K562 (cell line): ENCODE data around the gene TCF4. TPM values are rescaled to one million over a fixed set of nuclear protein-coding genes. Genes with fewer than 3 reads are reported as not detected.

Experiments used
- ATAC-seq: fragments of 200-7000 bp; cut with Tn5 transposase; 3 replicates; pipeline ENCODE4 v1.9.1; 2020; ENCODE audit warnings: moderate library complexity
- BruUV-seq: library from RNA; stranded (reverse); fragments of 400-500 nt; replicated peaks from 2 replicates; lab custom pipeline; 2021; lab: Mats Ljungman, UMichigan
- CTCF ChIA-PET: fragments of 300-600 bp; formaldehyde crosslinking; extraction: SDS; loops from one replicate; lab custom pipeline; 2021; ENCODE audit warnings: low intra/inter-chr PET ratio; lab: Yijun Ruan, JAX
- POLR2A ChIA-PET: fragments of 300-600, 350-650 bp; sonication (Branson Sonifier 250); formaldehyde crosslinking; extraction: SDS; loops from one replicate; lab custom pipeline; 2021; ENCODE audit warnings: antibody characterized with exemption, inconsistent platforms; lab: Yijun Ruan, JAX
- DNase-seq, 4 experiments: peaks; one replicate each; pipeline versions ENCODE4 v3.0.0 to v3.0.0-alpha.2; 2011 to 2018; ENCODE audit warnings: low spot score in 3 of 4, mixed read lengths in 3 of 4; ENCODE audit errors: extremely low read depth in 1 of 4
- FAIRE-seq: peaks from 2 replicates; lab custom pipeline; 2011; peaks lifted over from hg19 to GRCh38; lab: Jason Lieb, UNC
- H2AFZ ChIP-seq: 2 replicates; pipeline ENCODE4 v1.6.0; 2011; ENCODE audit warnings: low read depth, low read length, control low read depth, inconsistent platforms
- H3K27ac ChIP-seq: fragments of 200-600 bp; 3 replicates; pipeline ENCODE4 v1.8.0; 2011; ENCODE audit warnings: low read depth, mild to moderate bottlenecking, control low read depth, inconsistent platforms, low read length, moderate library complexity, mixed read lengths; ENCODE audit errors: extremely low read depth
- H3K27me3 ChIP-seq, 2 experiments: fragments of 300-600 bp in 1 of 2; 2 replicates in 1 of 2; 3 replicates in 1 of 2; pipeline versions ENCODE4 v1.6.0 to v1.8.0; 2011; ENCODE audit warnings: inconsistent platforms in 2 of 2, low read length in 2 of 2, mild to moderate bottlenecking in 1 of 2, mixed read lengths in 1 of 2, moderate library complexity in 1 of 2; ENCODE audit not compliant: control insufficient read depth in 2 of 2, insufficient read depth in 2 of 2
- H3K36me3 ChIP-seq: fragments of 300-600 bp; 3 replicates; pipeline ENCODE4 v1.8.0; 2011; ENCODE audit warnings: mild to moderate bottlenecking, low read length, inconsistent platforms; ENCODE audit not compliant: control insufficient read depth, insufficient read depth
- H3K4me1 ChIP-seq, 2 experiments: fragments of 200-600 bp in 1 of 2; replicated peaks in 1 of 2; 2 replicates in 1 of 2; 3 replicates in 1 of 2; pipeline versions ENCODE4 v1.5.1 to v1.8.0; 2011; ENCODE audit warnings: inconsistent platforms in 2 of 2, low read length in 2 of 2, mild to moderate bottlenecking in 1 of 2, mixed read lengths in 1 of 2, moderate library complexity in 1 of 2; ENCODE audit not compliant: control insufficient read depth in 2 of 2, insufficient read depth in 2 of 2
- H3K4me2 ChIP-seq: 2 replicates; pipeline ENCODE4 v1.6.1; 2011; ENCODE audit warnings: low read length, control low read depth, inconsistent platforms, mixed read lengths; ENCODE audit not compliant: insufficient read depth
- H3K4me3 ChIP-seq: fragments of 200-600 bp; sonication (generic), shearing (Covaris generic); 2 replicates; pipeline ENCODE4 v1.5.1; 2016; ENCODE audit warnings: control low read depth, inconsistent platforms
- H3K79me2 ChIP-seq: fragments of 200-600 bp; 3 replicates; pipeline ENCODE4 v1.8.0; 2011; ENCODE audit warnings: low read length, inconsistent platforms; ENCODE audit not compliant: control insufficient read depth, insufficient read depth
- H3K9ac ChIP-seq, 2 experiments: 2 replicates each; pipeline versions ENCODE4 v1.6.0 to v1.6.1; 2011; ENCODE audit warnings: low read depth in 2 of 2, low read length in 2 of 2, control low read depth in 1 of 2, inconsistent platforms in 1 of 2, mild to moderate bottlenecking in 1 of 2, mixed read lengths in 1 of 2; ENCODE audit not compliant: insufficient read depth in 1 of 2
- H3K9me1 ChIP-seq: one replicate; pipeline ENCODE4 v1.6.0; 2011; ENCODE audit warnings: inconsistent platforms, mild to moderate bottlenecking, low read length, moderate library complexity; ENCODE audit not compliant: control insufficient read depth, insufficient read depth
- H3K9me3 ChIP-seq: replicated peaks from 2 replicates; pipeline ENCODE4 v1.5.1; 2011; ENCODE audit warnings: low read depth, low read length, inconsistent platforms; ENCODE audit not compliant: control insufficient read depth, insufficient read depth
- H4K20me1 ChIP-seq: replicated peaks from 2 replicates; pipeline ENCODE4 v1.6.1; 2011; ENCODE audit warnings: low read length, inconsistent platforms, mixed read lengths; ENCODE audit not compliant: control insufficient read depth, insufficient read depth
- ARID4B ChIP-seq: sonication (generic); formaldehyde crosslinking; IDR thresholded peaks from 2 replicates; pipeline ENCODE4 v1.8.0; 2022; ENCODE audit warnings: mild to moderate bottlenecking, missing genetic modification reagents
- HDAC2 ChIP-seq: fragments of 450-650 bp; IDR thresholded peaks from 2 replicates; pipeline ENCODE4 v1.6.1; 2016; ENCODE audit warnings: mild to moderate bottlenecking
- HDAC3 ChIP-seq: fragments of 450-650 bp; IDR thresholded peaks from 2 replicates; pipeline ENCODE4 v1.6.1; 2018; ENCODE audit warnings: borderline replicate concordance, mild to moderate bottlenecking, moderate library complexity; ENCODE audit not compliant: partially characterized antibody
- PTBP1 ChIP-seq: fragments of 200-400 bp; formaldehyde crosslinking; IDR thresholded peaks from 2 replicates; pipeline ENCODE4 v1.6.1; 2017; ENCODE audit warnings: low read depth, low read length
- TAF9B ChIP-seq: fragments of 450-650 bp; IDR thresholded peaks from 2 replicates; pipeline ENCODE4 v1.6.1; 2018; ENCODE audit warnings: mild to moderate bottlenecking; ENCODE audit not compliant: partially characterized antibody
- ZBTB1 ChIP-seq: sonication (generic); formaldehyde crosslinking; IDR thresholded peaks from 2 replicates; pipeline ENCODE4 v1.8.1; 2023; ENCODE audit warnings: missing genetic modification reagents, low read depth, mild to moderate bottlenecking, borderline replicate concordance
- ZBTB40 ChIP-seq, 2 experiments: fragments of 450-650 bp in 1 of 2; sonication (generic) in 1 of 2; formaldehyde crosslinking in 1 of 2; IDR thresholded peaks; 2 replicates each; pipeline versions ENCODE4 v1.7.1 to v1.9.0; 2016 to 2022; ENCODE audit warnings: inconsistent platforms in 1 of 2, mild to moderate bottlenecking in 1 of 2, missing genetic modification reagents in 1 of 2
- WGBS: fragments of 100-300 bp; shearing (Covaris generic); methylation state at CpG from one replicate; pipeline ENCODE4 v1.1.6; 2016; ENCODE audit warnings: low coverage, mixed read lengths; ENCODE audit not compliant: insufficient coverage; ENCODE audit errors: missing lambda C conversion rate; 5-methylcytosine and 5-hydroxymethylcytosine counted together
- in situ Hi-C: fragments of 300-500 bp; cut with MboI; formaldehyde crosslinking; loops from 4 replicates; pipeline ENCODE4 v1.15.0; 2018; ENCODE audit warnings: inconsistent platforms, mixed read lengths
- intact Hi-C: fragments of 100-400 bp; cut with micrococcal nuclease; formaldehyde crosslinking; loops from 2 replicates; pipeline ENCODE4 v1.14.2; 2022
- polyA plus RNA-seq, 8 experiments: library from polyadenylated mRNA; depleted of rRNA in 4 of 8; stranded (reverse) in 5 of 8; unstranded in 3 of 8; fragments of >200 nt; fragmentation: Nextera tagmentation in 2 of 8; fragmentation: Illumina TruSeq in 1 of 8; extraction: Ambion mirVana in 2 of 8; extraction: Trizol in 1 of 8; gene quantifications; 2 replicates each; pipeline versions ENCODE4 v1.2.1 to v1.2.3, GENCODE V29; 2011 to 2014; ENCODE audit warnings: inconsistent platforms in 1 of 8, missing spikeins in 1 of 8
- total RNA-seq, 7 experiments: library from RNA; depleted of rRNA in 6 of 7; stranded (reverse); fragments of >200 nt in 6 of 7; fragmentation: Illumina TruSeq in 2 of 7; extraction: Trizol in 2 of 7; gene quantifications; 2 replicates each; pipeline versions ENCODE4 v1.2.1 to v1.2.3, GENCODE V29; 2011 to 2021; ENCODE audit warnings: low replicate concordance in 1 of 7

TCF4 gene
- total and polyA plus RNA-seq, 9 of the 15 experiments (the other 6 are each of a cell fraction or from before 2014, with no cell fraction given): 4.8 to 24.7 (median 15.2) TPM

- 100% methylated on average over 1 of the region's 1 CpG for WGBS
- ChIA-PET CTCF (no interaction called here), POLR2A (interaction anchor here (0.7 kb wide), 1 partner anchor 1064 kb away, joined by 3 read pairs; no protein-coding TSS in a partner anchor)
- Histone ChIP-seq H3K9me1 (no peaks in the 10 kb centered on the region), H4K20me1 (no peaks in the 10 kb centered on the region), H3K27ac (no peak overlapping the region), H3K36me3 (0 out of 3 replicates have a peak, but pooled peaks cover 4% of the 10 kb centered on the region), H2AFZ (no peak overlapping the region), H3K27me3 (no peaks in the 10 kb centered on the region), H3K4me1 (peaks cover 2 to 3% of the 10 kb centered on the region in 2 experiments; a peak in 2 of 5 replicates), H3K9me3 (no peaks in the 10 kb centered on the region), H3K9ac (no peak overlapping the region), H3K4me3 (no peak overlapping the region), H3K4me2 (no peak overlapping the region), H3K79me2 (no peaks in the 10 kb centered on the region)
- no peak for DNase-seq
- no peak for ATAC-seq
- no TSS peak for BruUV-seq
- intact Hi-C loops: no loop called here
- in situ Hi-C loops: no loop called here
- no peak for FAIRE-seq
- TF ChIP-seq ARID4B (CRISPR knock-in tag): no peak
- TF ChIP-seq HDAC2: no peak
- TF ChIP-seq ZBTB40 (IDR thresholded peaks at IDR 0.05): no peak
- TF ChIP-seq ZBTB40 (CRISPR knock-in tag; IDR thresholded peaks at IDR 0.05): no peak
- no peak for TF ChIP-seq TAF9B
- TF ChIP-seq HDAC3: no peak
- no peak for TF ChIP-seq ZBTB1 (CRISPR knock-in tag)
- no peak for TF ChIP-seq PTBP1
Observed at GRCh38 chr18:55256929-55257289, 331.1 kb downstream of the TCF4 start.
